ENCODE measurements around the gene ZNF275.
"Not testable (repeated sequence)": the region's sequence is repeated elsewhere in the genome, so short reads cannot be mapped to it uniquely, and the experiment has no call there.

ZNF275 gene

GRCh38 chrX:153388722-153389459 lies 54.9 kb downstream of the ZNF275 start:
- no peak for ATAC-seq

- ATAC-seq = not testable (repeated sequence)
Observed at GRCh38 chrX:153389460-153389768, 55.5 kb downstream of the ZNF275 start.

- no peak for ATAC-seq
Observed at GRCh38 chrX:153392642-153393321, 58.8 kb downstream of the ZNF275 start.

GRCh38 chrX:153394612-153395011 lies 60.7 kb downstream of the ZNF275 start:
- no peak for ATAC-seq

- no peak for ATAC-seq
Observed at GRCh38 chrX:153395613-153396319, 61.8 kb downstream of the ZNF275 start.

- no peak for ATAC-seq
Observed at GRCh38 chrX:153396320-153397195, 62.6 kb downstream of the ZNF275 start.

- ATAC-seq = no peak
Observed at GRCh38 chrX:153397256-153397960, 63.5 kb downstream of the ZNF275 start.

GRCh38 chrX:153398275-153398960 lies 64.5 kb downstream of the ZNF275 start:
- no peak for ATAC-seq

GRCh38 chrX:153400146-153401132 lies 66.5 kb downstream of the ZNF275 start:
- ATAC-seq = peak; percentile 44 to 49

GRCh38 chrX:153401133-153401764 lies 67.3 kb downstream of the ZNF275 start, which contains the start of gene PNMA6E:
TSS of gene PNMA6E (minus strand) at chrX:153401350. CDS start at chrX:153398849, 2,501 bp downstream.
- no peak for ATAC-seq
